DND-41 (cell line): ENCODE measurements around the gene ADI1.

Experiments
- EZH2 ChIP-seq: IDR thresholded peaks from 3 replicates; pipeline ENCODE4 v1.6.1; 2012; ENCODE audit warnings: borderline replicate concordance, low read depth, mild to moderate bottlenecking, moderate library complexity, low read length, inconsistent platforms; ENCODE audit not compliant: severe bottlenecking
- TF ChIP-seq, protein P1 (sequence below): IDR thresholded peaks from 2 replicates; pipeline ENCODE4 v1.5.1; 2012; ENCODE audit warnings: borderline replicate concordance, low read length, moderate library complexity, mild to moderate bottlenecking; ENCODE audit not compliant: poor library complexity, severe bottlenecking; ENCODE audit errors: extremely low read depth

DNA sequence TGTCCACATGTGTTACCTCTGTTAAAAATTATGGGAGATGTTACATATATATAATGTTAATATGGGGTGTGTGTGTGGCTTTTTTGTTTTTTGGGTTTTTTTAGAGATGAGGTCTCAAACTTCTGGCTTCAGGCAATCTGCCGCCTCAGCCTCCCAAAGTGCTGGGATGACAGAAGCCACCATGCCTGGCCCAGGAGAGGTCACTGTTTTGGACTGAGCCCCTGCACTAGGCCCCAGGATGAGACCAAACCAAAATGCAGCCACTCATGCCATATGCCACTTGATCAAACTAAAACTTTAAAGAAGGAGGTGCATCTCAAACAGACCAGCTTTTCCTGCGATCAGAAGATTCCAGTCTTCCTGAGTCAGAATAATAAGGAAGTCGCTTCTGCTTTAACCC lies 2.5 kb downstream of the ADI1 start:
- TF ChIP-seq, protein P1, sequence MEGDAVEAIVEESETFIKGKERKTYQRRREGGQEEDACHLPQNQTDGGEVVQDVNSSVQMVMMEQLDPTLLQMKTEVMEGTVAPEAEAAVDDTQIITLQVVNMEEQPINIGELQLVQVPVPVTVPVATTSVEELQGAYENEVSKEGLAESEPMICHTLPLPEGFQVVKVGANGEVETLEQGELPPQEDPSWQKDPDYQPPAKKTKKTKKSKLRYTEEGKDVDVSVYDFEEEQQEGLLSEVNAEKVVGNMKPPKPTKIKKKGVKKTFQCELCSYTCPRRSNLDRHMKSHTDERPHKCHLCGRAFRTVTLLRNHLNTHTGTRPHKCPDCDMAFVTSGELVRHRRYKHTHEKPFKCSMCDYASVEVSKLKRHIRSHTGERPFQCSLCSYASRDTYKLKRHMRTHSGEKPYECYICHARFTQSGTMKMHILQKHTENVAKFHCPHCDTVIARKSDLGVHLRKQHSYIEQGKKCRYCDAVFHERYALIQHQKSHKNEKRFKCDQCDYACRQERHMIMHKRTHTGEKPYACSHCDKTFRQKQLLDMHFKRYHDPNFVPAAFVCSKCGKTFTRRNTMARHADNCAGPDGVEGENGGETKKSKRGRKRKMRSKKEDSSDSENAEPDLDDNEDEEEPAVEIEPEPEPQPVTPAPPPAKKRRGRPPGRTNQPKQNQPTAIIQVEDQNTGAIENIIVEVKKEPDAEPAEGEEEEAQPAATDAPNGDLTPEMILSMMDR: no peak
- no peak for TF ChIP-seq EZH2
